Measurements from ENCODE around the gene GOLGA6C.

DNA sequence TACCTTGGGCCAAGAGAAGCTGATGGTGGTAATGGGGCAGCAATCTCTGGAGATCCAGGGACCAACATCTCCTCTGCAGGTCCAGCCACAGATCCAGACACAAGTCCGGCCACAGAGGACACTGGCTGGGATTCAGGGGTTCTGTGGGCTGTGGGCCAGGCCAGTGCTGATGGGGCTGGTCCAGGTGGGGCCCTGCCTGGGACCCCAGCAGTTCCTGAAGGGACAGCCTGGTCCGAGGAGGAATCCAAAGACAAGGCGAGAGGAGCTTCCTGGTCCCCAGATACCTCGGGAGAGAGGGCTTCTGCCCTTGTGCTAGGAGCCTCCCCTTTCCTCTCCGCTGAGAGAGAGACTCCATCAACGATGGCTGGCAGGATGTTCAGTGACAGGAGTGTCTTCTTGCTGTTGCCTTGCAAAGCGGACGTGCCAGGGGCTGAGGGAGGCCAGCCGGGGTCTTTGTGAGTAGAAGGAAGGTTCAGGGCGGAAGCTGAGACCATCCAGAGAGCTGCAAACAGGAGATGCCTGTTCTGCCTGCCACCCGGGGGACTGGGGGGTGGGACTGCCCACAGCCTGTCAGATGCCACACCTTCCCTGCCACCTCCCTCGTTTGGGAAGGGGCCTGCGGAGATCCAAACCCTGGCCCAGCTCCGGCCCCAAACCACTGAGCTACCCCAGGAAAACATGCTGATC, 24.5 kb upstream of the GOLGA6C start:
- TF ChIP-seq, protein P1, sequence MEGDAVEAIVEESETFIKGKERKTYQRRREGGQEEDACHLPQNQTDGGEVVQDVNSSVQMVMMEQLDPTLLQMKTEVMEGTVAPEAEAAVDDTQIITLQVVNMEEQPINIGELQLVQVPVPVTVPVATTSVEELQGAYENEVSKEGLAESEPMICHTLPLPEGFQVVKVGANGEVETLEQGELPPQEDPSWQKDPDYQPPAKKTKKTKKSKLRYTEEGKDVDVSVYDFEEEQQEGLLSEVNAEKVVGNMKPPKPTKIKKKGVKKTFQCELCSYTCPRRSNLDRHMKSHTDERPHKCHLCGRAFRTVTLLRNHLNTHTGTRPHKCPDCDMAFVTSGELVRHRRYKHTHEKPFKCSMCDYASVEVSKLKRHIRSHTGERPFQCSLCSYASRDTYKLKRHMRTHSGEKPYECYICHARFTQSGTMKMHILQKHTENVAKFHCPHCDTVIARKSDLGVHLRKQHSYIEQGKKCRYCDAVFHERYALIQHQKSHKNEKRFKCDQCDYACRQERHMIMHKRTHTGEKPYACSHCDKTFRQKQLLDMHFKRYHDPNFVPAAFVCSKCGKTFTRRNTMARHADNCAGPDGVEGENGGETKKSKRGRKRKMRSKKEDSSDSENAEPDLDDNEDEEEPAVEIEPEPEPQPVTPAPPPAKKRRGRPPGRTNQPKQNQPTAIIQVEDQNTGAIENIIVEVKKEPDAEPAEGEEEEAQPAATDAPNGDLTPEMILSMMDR (conservative IDR thresholded peaks at IDR 0.05; ENCODE audit: low read length) = no peak
- no peak for TF ChIP-seq EZH2phosphoT487 (IDR thresholded peaks at IDR 0.05; ENCODE audit: borderline replicate concordance, low read depth, low read length)
